Left lung (tissue), 10 donors: ENCODE measurements around the gene CFAP54. TPM values are rescaled to one million over a fixed set of nuclear protein-coding genes. Genes with fewer than 3 reads are reported as not detected.

Source experiments
- ATAC-seq: fragments of 200-7000 bp; cut with Tn5 transposase; one replicate; pipeline ENCODE4 v1.9.1; 2020; ENCODE audit warnings: moderate library complexity
- DNase-seq, 4 donors: peaks; one replicate each; pipeline ENCODE4 v3.0.0-alpha.2; 2013 to 2020
- H3K27ac ChIP-seq, 2 donors: fragments of 200-600 bp; sonication (generic) in 1 of 2; one replicate each; pipeline versions ENCODE4 v1.5.0 to v1.8.0; 2020 to 2021
- H3K27me3 ChIP-seq, 2 donors: fragments of 200-600 bp; sonication (generic) in 1 of 2; one replicate each; pipeline versions ENCODE4 v1.5.0 to v1.8.0; 2020 to 2021
- H3K36me3 ChIP-seq, 2 donors: fragments of 200-600 bp; sonication (generic) in 1 of 2; one replicate each; pipeline versions ENCODE4 v1.5.0 to v1.8.0; 2020 to 2021
- H3K4me1 ChIP-seq, 2 donors: fragments of 200-600 bp; one replicate each; pipeline ENCODE4 v1.8.0; 2021
- H3K4me3 ChIP-seq, 2 donors: fragments of 200-600 bp; sonication (generic) in 1 of 2; one replicate each; pipeline versions ENCODE4 v1.5.0 to v1.8.0; 2020 to 2021; ENCODE audit warnings: mild to moderate bottlenecking in 1 of 2
- H3K9me3 ChIP-seq, 2 donors: fragments of 200-600 bp; sonication (generic) in 1 of 2; one replicate each; pipeline versions ENCODE4 v1.5.0 to v1.8.0; 2020 to 2021
- intact Hi-C, 2 donors: fragments of 100-400 bp; cut with DNase I; formaldehyde crosslinking; loops; one replicate each; pipeline versions ENCODE4 v1.11.2 to v1.14.2; 2022
- polyA plus RNA-seq, 6 donors: library from polyadenylated mRNA; unstranded; fragments of 120-200 nt; gene quantifications; one replicate each; pipeline ENCODE4 v1.2.1, GENCODE V29; 2013; ENCODE audit not compliant: insufficient read length in 6 of 6
- total RNA-seq, 2 donors: library from RNA; stranded (reverse); fragmentation: NEBNext Ultra II Directional; extraction: Animal tissue kit (Norgen Biotek cat#: 25700); gene quantifications; one replicate each; pipeline ENCODE4 v1.2.1, GENCODE V29; 2021
- TF ChIP-seq, protein P1 (sequence below), 2 donors: fragments of 200-600 bp; sonication (generic) in 1 of 2; IDR thresholded peaks; one replicate each; pipeline versions ENCODE4 v1.5.0 to v1.8.0; 2021; ENCODE audit warnings: antibody characterized with exemption in 2 of 2
- donor health status: DM: no; HTN: yes; CAD: no.
- donor health status: DM: no; HTN: no; CAD: no.

The CFAP54 gene
- total and polyA plus RNA-seq, 8 donors: 1.1 to 3.7 (median 2.6) TPM

GRCh38 chr12:96808587-96808986 is 319.2 kb downstream of the CFAP54 start:
- Histone ChIP-seq H3K27me3 (no peaks in the 10 kb centered on the region), H3K4me1 (no peaks in the 10 kb centered on the region), H3K36me3 (no peaks in the 10 kb centered on the region), H3K9me3 (peaks cover 0 to 21% of the 10 kb centered on the region in 2 donors), H3K4me3 (no peak overlapping the region), H3K27ac (no peak overlapping the region)
- intact Hi-C loops: no loop called here
- TF ChIP-seq, protein P1, sequence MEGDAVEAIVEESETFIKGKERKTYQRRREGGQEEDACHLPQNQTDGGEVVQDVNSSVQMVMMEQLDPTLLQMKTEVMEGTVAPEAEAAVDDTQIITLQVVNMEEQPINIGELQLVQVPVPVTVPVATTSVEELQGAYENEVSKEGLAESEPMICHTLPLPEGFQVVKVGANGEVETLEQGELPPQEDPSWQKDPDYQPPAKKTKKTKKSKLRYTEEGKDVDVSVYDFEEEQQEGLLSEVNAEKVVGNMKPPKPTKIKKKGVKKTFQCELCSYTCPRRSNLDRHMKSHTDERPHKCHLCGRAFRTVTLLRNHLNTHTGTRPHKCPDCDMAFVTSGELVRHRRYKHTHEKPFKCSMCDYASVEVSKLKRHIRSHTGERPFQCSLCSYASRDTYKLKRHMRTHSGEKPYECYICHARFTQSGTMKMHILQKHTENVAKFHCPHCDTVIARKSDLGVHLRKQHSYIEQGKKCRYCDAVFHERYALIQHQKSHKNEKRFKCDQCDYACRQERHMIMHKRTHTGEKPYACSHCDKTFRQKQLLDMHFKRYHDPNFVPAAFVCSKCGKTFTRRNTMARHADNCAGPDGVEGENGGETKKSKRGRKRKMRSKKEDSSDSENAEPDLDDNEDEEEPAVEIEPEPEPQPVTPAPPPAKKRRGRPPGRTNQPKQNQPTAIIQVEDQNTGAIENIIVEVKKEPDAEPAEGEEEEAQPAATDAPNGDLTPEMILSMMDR (IDR thresholded peaks at IDR 0.05): no peak
- DNase-seq (no peak), ATAC-seq (no peak)

DNA sequence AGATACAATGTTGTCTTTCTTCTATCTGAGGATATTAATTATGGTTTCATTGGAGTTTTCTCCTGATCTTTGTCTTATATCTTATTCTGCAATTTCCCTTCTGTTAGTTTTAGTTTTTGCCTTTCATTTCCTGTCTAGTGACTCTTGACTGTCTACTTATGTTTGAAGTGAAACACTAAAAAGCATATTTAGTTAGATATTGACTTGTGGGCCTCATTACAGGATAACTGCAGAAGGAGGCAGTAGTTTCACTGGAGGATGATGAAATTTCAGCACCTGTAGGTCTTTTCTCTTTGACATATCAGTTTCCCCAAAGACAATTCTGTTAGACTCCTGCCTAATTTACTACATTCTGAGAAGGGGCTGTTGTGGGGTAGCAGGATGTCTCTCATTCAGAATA is 320.1 kb downstream of the CFAP54 start:
- Histone ChIP-seq H3K4me3 (no peak overlapping the region), H3K27me3 (no peaks in the 10 kb centered on the region), H3K36me3 (no peaks in the 10 kb centered on the region), H3K9me3 (peaks cover 0 to 12% of the 10 kb centered on the region in 2 donors), H3K27ac (no peak overlapping the region), H3K4me1 (no peaks in the 10 kb centered on the region)
- intact Hi-C loops: no loop called here
- TF ChIP-seq, protein P1 (IDR thresholded peaks at IDR 0.05): no peak
- DNase-seq (no peak), ATAC-seq (no peak)

- Histone ChIP-seq H3K36me3 (no peaks in the 10 kb centered on the region), H3K27me3 (no peaks in the 10 kb centered on the region), H3K9me3 (peaks cover 0 to 7% of the 10 kb centered on the region in 2 donors), H3K27ac (no peak overlapping the region), H3K4me3 (no peak overlapping the region), H3K4me1 (no peaks in the 10 kb centered on the region)
- peak; percentile 51 for ATAC-seq
- intact Hi-C loops: no loop called here
- peak in 1 of 4 donors; percentile 6 for DNase-seq
- TF ChIP-seq, protein P1 (IDR thresholded peaks at IDR 0.05): no peak
These were observed 320.7 kb downstream of the CFAP54 start for GRCh38 chr12:96810057-96810456.

- Histone ChIP-seq H3K4me1 (no peaks in the 10 kb centered on the region), H3K36me3 (no peaks in the 10 kb centered on the region), H3K9me3 (peaks cover 0 to 4% of the 10 kb centered on the region in 2 donors), H3K27me3 (no peaks in the 10 kb centered on the region), H3K4me3 (no peak overlapping the region), H3K27ac (peak overlapping the region; percentile 14 to 29)
- DNase-seq (no peak), ATAC-seq (no peak)
- TF ChIP-seq, protein P1 (IDR thresholded peaks at IDR 0.05): no peak
- intact Hi-C loops: no loop called here
These were observed 321.1 kb downstream of the CFAP54 start for GRCh38 chr12:96810477-96810876.

GRCh38 chr12:96811083-96811482 is 321.7 kb downstream of the CFAP54 start:
- Histone ChIP-seq H3K36me3 (no peaks in the 10 kb centered on the region), H3K4me3 (no peak overlapping the region), H3K9me3 (peaks cover 0 to 4% of the 10 kb centered on the region in 2 donors), H3K4me1 (no peaks in the 10 kb centered on the region), H3K27me3 (no peaks in the 10 kb centered on the region), H3K27ac (peak overlapping the region in 1 of 2 donors; percentile 29)
- TF ChIP-seq, protein P1 (IDR thresholded peaks at IDR 0.05): no peak
- intact Hi-C loops: no loop called here
- no peak for DNase-seq
- ATAC-seq: peak; percentile 96
